Transverse colon (tissue), 4 donors: ENCODE data around the gene CLDN34. TPM values are rescaled to one million over a fixed set of nuclear protein-coding genes. Genes with fewer than 3 reads are reported as not detected.

Source experiments
- DNase-seq: peaks from one replicate; pipeline ENCODE4 v3.0.0-alpha.2; 2019
- H3K27ac ChIP-seq, 4 donors: fragments of 200-600 bp; sonication (generic); 2 replicates each; pipeline ENCODE4 v1.5.1; 2016 to 2018; ENCODE audit warnings: inconsistent platforms in 4 of 4
- H3K27me3 ChIP-seq: fragments of 200-600 bp; sonication (generic); 2 replicates; pipeline ENCODE4 v1.5.1; 2017; ENCODE audit warnings: inconsistent platforms
- H3K36me3 ChIP-seq, 4 donors: fragments of 200-600 bp; sonication (generic); 2 replicates each; pipeline ENCODE4 v1.5.1; 2017 to 2019; ENCODE audit warnings: inconsistent platforms in 4 of 4
- H3K4me1 ChIP-seq, 4 donors: fragments of 200-600 bp; sonication (generic); 2 replicates each; pipeline ENCODE4 v1.5.1; 2017 to 2020; ENCODE audit warnings: inconsistent platforms in 4 of 4
- H3K4me3 ChIP-seq, 4 donors: fragments of 200-600 bp; sonication (generic); 1 replicate in 1 of 4; 2 replicates in 3 of 4; pipeline versions ENCODE4 v1.5.1 to v1.6.1; 2017 to 2019; ENCODE audit warnings: inconsistent platforms in 4 of 4
- H3K9me3 ChIP-seq, 2 donors: fragments of 200-600 bp; sonication (generic); 2 replicates each; pipeline ENCODE4 v1.5.1; 2017 to 2019; ENCODE audit warnings: inconsistent platforms in 2 of 2
- EP300 ChIP-seq: sonication (generic); formaldehyde crosslinking; IDR thresholded peaks from one replicate; pipeline ENCODE4 v1.6.1; 2017; ENCODE audit warnings: antibody characterized with exemption, low read depth
- POLR2A ChIP-seq: fragments of 450-650 bp; IDR thresholded peaks from one replicate; pipeline ENCODE4 v1.6.1; 2016; ENCODE audit warnings: antibody characterized with exemption, mild to moderate bottlenecking, moderate library complexity
- POLR2AphosphoS5 ChIP-seq, 3 donors: sonication (generic); formaldehyde crosslinking; IDR thresholded peaks; one replicate each; pipeline ENCODE4 v1.6.1; 2016; ENCODE audit warnings: antibody characterized with exemption in 3 of 3
- WGBS, 2 donors: methylation state at CpG; one replicate each; pipeline ENCODE4 v1.1.5; 2018; ENCODE audit warnings: low coverage in 1 of 2; 5-methylcytosine and 5-hydroxymethylcytosine counted together
- in situ Hi-C, 4 donors: fragments of 200-750 bp; cut with MboI; loops; one replicate each; pipeline versions ENCODE4 v1.15.0 to v1.15.1; 2017; ENCODE audit warnings: low sequenced_read_pairs in 3 of 4, low pct_ligation_motif_present in 1 of 4, low pct_unique_long_range_greater_than_20kb in 1 of 4
- intact Hi-C: fragments of 100-400 bp; cut with DNase I; formaldehyde crosslinking; loops from one replicate; pipeline ENCODE4 v1.15.1; 2023; ENCODE audit warnings: low total_unique reads
- total RNA-seq, 4 donors: library from RNA; depleted of rRNA; stranded (reverse); fragments of >200 nt; gene quantifications; one replicate each; pipeline ENCODE4 v1.1.0, GENCODE V29; 2016
- TF ChIP-seq, protein P1 (sequence below), 5 experiments: fragments of 200-600 bp in 3 of 5; fragments of 450-650 bp in 2 of 5; sonication (generic) in 3 of 5; IDR thresholded peaks; 1 replicate in 2 of 5; 2 replicates in 3 of 5; pipeline ENCODE4 v1.5.1; 2016 to 2017; ENCODE audit warnings: antibody characterized with exemption in 5 of 5, inconsistent platforms in 3 of 5, mild to moderate bottlenecking in 2 of 5, moderate library complexity in 1 of 5

CLDN34 gene
- total RNA-seq, 4 donors from 2014 or later: 0.82 TPM; not detected in 3

DNA sequence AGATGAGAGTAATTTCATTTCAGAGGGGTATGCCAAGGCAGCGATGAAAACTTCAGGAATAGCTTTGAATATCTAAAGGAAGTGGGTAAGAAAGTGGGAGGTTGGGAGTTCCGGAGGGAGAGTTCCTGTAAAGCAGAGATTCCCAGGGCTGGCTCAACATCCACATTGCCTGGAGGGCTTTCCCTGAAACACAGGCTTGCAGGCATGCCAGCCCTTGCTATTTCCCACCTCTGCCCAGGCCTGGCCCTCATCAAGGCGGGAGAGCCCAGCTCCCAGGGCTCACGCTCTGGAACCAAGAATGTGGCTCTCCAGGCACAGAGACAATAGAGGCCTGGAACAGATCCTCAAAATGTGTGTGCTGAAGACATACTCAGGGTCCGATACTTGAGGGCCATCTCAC is 43.8 kb upstream of the CLDN34 start:
- Histone ChIP-seq H3K9me3 (no peaks in the 10 kb centered on the region), H3K27ac (no peak overlapping the region), H3K4me1 (no peaks in the 10 kb centered on the region), H3K27me3 (no peaks in the 10 kb centered on the region), H3K36me3 (no peaks in the 10 kb centered on the region), H3K4me3 (no peak overlapping the region)
- WGBS, 2 donors: 66% methylated on average over 5 of the region's 5 CpGs; no CpG with 5 or more reads in 1 of the 2 donors
- no peak for DNase-seq
- TF ChIP-seq EP300 (no peak), POLR2AphosphoS5 (IDR thresholded peaks at IDR 0.05) (no peak), POLR2A (no peak)
- TF ChIP-seq, protein P1, sequence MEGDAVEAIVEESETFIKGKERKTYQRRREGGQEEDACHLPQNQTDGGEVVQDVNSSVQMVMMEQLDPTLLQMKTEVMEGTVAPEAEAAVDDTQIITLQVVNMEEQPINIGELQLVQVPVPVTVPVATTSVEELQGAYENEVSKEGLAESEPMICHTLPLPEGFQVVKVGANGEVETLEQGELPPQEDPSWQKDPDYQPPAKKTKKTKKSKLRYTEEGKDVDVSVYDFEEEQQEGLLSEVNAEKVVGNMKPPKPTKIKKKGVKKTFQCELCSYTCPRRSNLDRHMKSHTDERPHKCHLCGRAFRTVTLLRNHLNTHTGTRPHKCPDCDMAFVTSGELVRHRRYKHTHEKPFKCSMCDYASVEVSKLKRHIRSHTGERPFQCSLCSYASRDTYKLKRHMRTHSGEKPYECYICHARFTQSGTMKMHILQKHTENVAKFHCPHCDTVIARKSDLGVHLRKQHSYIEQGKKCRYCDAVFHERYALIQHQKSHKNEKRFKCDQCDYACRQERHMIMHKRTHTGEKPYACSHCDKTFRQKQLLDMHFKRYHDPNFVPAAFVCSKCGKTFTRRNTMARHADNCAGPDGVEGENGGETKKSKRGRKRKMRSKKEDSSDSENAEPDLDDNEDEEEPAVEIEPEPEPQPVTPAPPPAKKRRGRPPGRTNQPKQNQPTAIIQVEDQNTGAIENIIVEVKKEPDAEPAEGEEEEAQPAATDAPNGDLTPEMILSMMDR (IDR thresholded peaks at IDR 0.05): no peak
- in situ Hi-C loops (no loop called here), intact Hi-C loops (no loop called here)

DNA sequence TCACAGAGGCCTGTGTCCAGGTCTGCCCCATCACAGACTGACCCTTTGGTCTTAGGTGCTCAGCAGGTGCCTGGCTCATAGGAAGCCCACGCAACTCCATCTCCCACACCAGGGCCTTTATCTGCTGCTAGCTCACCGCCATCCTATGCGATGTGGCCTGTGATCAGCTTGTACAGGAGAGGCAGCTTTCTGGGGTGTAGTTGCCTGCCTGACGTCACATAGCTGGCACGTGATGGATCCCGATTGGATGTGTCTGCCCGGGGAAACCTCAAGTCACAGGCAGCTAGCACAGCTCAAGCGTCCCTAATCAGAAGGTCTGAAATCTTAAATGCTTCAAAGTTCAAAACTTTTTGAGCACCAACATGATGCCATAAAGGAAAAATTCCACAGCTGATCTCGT is 41.2 kb upstream of the CLDN34 start:
- H3K4me3 ChIP-seq: no peak overlapping the region
- H3K9me3 ChIP-seq: no peaks in the 10 kb centered on the region
- in situ Hi-C loops (no loop called here), intact Hi-C loops (no loop called here)
- no peaks in the 10 kb centered on the region for H3K36me3 ChIP-seq
- no peak for DNase-seq
- H3K4me1 ChIP-seq: no peaks in the 10 kb centered on the region
- no peak overlapping the region for H3K27ac ChIP-seq
- TF ChIP-seq POLR2A: no peak
- TF ChIP-seq POLR2AphosphoS5 (IDR thresholded peaks at IDR 0.05): no peak
- TF ChIP-seq EP300: no peak
- TF ChIP-seq, protein P1 (IDR thresholded peaks at IDR 0.05): no peak
- no peaks in the 10 kb centered on the region for H3K27me3 ChIP-seq
- 84% methylated on average over 9 of the region's 9 CpGs; no CpG with 5 or more reads in 1 of the 2 donors for WGBS, 2 donors

DNA sequence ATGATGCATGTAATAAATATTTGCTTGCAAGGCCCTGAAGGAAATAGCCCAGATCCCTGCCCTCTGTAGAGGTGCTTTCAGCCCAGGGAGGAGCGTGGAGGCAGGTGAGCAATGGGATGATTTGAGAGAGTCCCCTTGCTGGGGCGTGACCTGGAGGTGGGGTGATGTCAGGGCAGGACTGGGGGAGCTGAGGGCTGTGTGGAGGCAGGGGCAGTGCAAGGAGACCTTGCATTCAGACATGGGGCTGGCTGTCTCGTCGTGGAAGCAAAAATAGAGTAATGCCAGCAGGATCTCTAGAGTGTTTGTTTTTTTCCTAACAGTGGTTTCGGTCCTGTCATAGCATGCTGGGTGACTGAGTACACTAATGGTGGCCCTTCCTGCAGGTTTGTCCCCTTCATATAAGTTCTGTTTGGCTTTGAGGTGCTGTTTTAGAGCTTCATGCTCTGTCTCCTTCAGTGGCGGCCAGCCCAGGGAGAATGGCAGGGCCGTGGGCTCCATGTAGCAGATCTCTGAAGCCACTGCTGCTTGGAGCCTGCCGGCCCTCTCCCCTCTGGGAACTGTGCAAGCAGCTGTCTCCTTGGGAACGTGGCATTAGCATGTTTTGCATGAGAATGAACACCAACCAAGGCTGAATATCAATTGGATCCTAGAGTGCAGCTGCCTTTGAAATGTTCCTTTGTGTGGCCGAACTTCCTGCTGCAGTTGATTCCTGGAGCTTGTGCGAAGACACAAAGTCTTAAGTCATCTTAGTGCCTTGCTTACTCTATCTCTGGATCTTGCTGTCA is 39.3 kb upstream of the CLDN34 start:
- Histone ChIP-seq H3K4me1 (no peaks in the 10 kb centered on the region), H3K4me3 (no peak overlapping the region), H3K36me3 (no peaks in the 10 kb centered on the region), H3K9me3 (no peaks in the 10 kb centered on the region), H3K27ac (no peak overlapping the region), H3K27me3 (no peaks in the 10 kb centered on the region)
- no peak for TF ChIP-seq EP300
- 59% methylated on average over 11 of the region's 11 CpGs; no CpG with 5 or more reads in 1 of the 2 donors for WGBS, 2 donors
- in situ Hi-C loops (no loop called here), intact Hi-C loops (no loop called here)
- DNase-seq: no peak

DNA sequence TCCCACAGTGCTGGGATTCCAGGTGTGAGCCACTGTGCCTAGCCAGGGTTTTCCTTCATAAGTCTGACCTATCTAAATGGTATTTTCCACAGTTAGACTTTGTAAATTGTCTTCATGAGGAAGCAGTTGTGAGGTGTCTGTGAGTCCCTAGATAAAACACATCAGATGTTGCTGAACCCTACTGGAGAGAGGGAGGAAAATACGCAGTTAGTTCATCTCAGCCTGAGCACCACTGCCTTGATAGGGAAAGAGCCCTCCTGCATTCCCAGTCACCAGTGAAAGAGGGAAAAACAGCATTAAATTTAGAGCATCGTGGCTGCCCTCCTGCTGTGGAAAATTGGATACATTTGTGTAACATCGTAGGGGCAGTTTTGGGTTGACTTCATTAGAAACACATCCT is 31.7 kb upstream of the CLDN34 start:
- no peak for DNase-seq
- intact Hi-C loops (no loop called here), in situ Hi-C loops (no loop called here)
- no peaks in the 10 kb centered on the region for H3K36me3 ChIP-seq
- TF ChIP-seq POLR2A: no peak
- TF ChIP-seq, protein P1 (IDR thresholded peaks at IDR 0.05): no peak
- TF ChIP-seq POLR2AphosphoS5 (IDR thresholded peaks at IDR 0.05): no peak
- TF ChIP-seq EP300: no peak
- H3K9me3 ChIP-seq: no peaks in the 10 kb centered on the region
- H3K27me3 ChIP-seq: no peaks in the 10 kb centered on the region
- no peaks in the 10 kb centered on the region for H3K4me1 ChIP-seq
- 77 to 100% methylated on average over 1 to 3 of the region's 3 CpGs for WGBS, 2 donors
- no peak overlapping the region for H3K27ac ChIP-seq
- H3K4me3 ChIP-seq: no peak overlapping the region
